WTC11 (cell line): Measurements from ENCODE around the gene SHOX.

Experiments used
- CTCF ChIP-seq: fragments of 200-600 bp; IDR thresholded peaks from 2 replicates; pipeline ENCODE4 v1.8.0; 2022; ENCODE audit warnings: antibody characterized with exemption
- FOXJ3 ChIP-seq: sonication (generic); formaldehyde crosslinking; IDR thresholded peaks from 2 replicates; pipeline ENCODE4 v1.9.0; 2021; ENCODE audit warnings: missing genetic modification reagents, mild to moderate bottlenecking, borderline replicate concordance
- KAT7 ChIP-seq: sonication (generic); formaldehyde crosslinking; IDR thresholded peaks from 2 replicates; pipeline ENCODE4 v1.8.1; 2023; ENCODE audit warnings: missing genetic modification reagents, mild to moderate bottlenecking, borderline replicate concordance
- MAX ChIP-seq: sonication (generic); formaldehyde crosslinking; IDR thresholded peaks from 2 replicates; pipeline ENCODE4 v1.8.0; 2022; ENCODE audit warnings: mild to moderate bottlenecking, missing genetic modification reagents
- PRDM15 ChIP-seq: sonication (generic); formaldehyde crosslinking; IDR thresholded peaks from 2 replicates; pipeline ENCODE4 v1.8.0; 2022; ENCODE audit warnings: missing genetic modification reagents
- STAT6 ChIP-seq: sonication (generic); formaldehyde crosslinking; conservative IDR thresholded peaks from 2 replicates; pipeline ENCODE4 v1.8.1; 2023; ENCODE audit warnings: mild to moderate bottlenecking, low read depth, missing genetic modification reagents, moderate library complexity
- ZNF121 ChIP-seq: sonication (generic); formaldehyde crosslinking; IDR thresholded peaks from 2 replicates; pipeline ENCODE4 v1.8.0; 2023; ENCODE audit warnings: missing genetic modification reagents
- ZNF263 ChIP-seq: sonication (generic); formaldehyde crosslinking; IDR thresholded peaks from 2 replicates; pipeline ENCODE4 v1.8.1; 2022; ENCODE audit warnings: low read depth, mild to moderate bottlenecking, moderate library complexity, missing genetic modification reagents

- TF ChIP-seq CTCF (no peak), PRDM15 (CRISPR knock-in tag) (no peak), FOXJ3 (no peak), ZNF263 (CRISPR knock-in tag) (no peak), MAX (CRISPR knock-in tag) (no peak), STAT6 (CRISPR knock-in tag) (no peak), ZNF121 (CRISPR knock-in tag) (no peak), KAT7 (no peak)
Observed at GRCh38 chrX:586351-586750, 44.2 kb upstream of the SHOX start.
